HFF-Myc (cell line): ENCODE measurements around the gene MRPS16.

Experiments
- DNase-seq: peaks from one replicate; pipeline ENCODE4 v3.0.0-alpha.2; 2011; ENCODE audit warnings: low read depth; ENCODE audit errors: extremely low read depth
- H3K4me3 ChIP-seq: replicated peaks from 2 replicates; pipeline ENCODE4 v1.5.1; 2011; ENCODE audit warnings: low read depth, mild to moderate bottlenecking, control low read depth, low read length
- CTCF ChIP-seq: IDR thresholded peaks from 2 replicates; pipeline ENCODE4 v1.5.1; 2012; ENCODE audit warnings: mild to moderate bottlenecking, low read depth, low read length, control low read depth; ENCODE audit errors: missing control alignments

Gene MRPS16

GRCh38 chr10:73251683-73252444 is 580 bp downstream of the MRPS16 start:
- H3K4me3 ChIP-seq: peak overlapping the region; percentile 99
- no peak for TF ChIP-seq CTCF
- no peak for DNase-seq

GRCh38 chr10:73248259-73248724 is 4.2 kb downstream of the MRPS16 start:
- H3K4me3 ChIP-seq: no peak overlapping the region
- DNase-seq: no peak
- no peak for TF ChIP-seq CTCF

GRCh38 chr10:73247509-73248258 is 4.8 kb downstream of the MRPS16 start:
- TF ChIP-seq CTCF: no peak
- H3K4me3 ChIP-seq: peak overlapping the region; percentile 71
- no peak for DNase-seq

GRCh38 chr10:73246646-73247508 is 5.6 kb downstream of the MRPS16 start, which contains the start of gene DNAJC9:
Gene DNAJC9, minus strand, starts transcription at chr10:73247255. Its CDS starts 66 bp downstream, at chr10:73247189.
- H3K4me3 ChIP-seq: peak within 1 kb of the TSS; percentile 71
- peak; percentile 70 for DNase-seq
- no peak for TF ChIP-seq CTCF

GRCh38 chr10:73246322-73246645 is 6.2 kb downstream of the MRPS16 start:
- peak overlapping the region; percentile 71 for H3K4me3 ChIP-seq
- DNase-seq: no peak
- no peak for TF ChIP-seq CTCF

GRCh38 chr10:73244866-73245477 is 7.5 kb downstream of the MRPS16 start:
- TF ChIP-seq CTCF: no peak
- H3K4me3 ChIP-seq: peak overlapping the region; percentile 71
- DNase-seq: no peak
